ENCODE results near the gene LRIG1. TPM values are rescaled to one million over a fixed set of nuclear protein-coding genes. Genes with fewer than 3 reads are reported as not detected.

LRIG1 gene
- total and polyA plus RNA-seq, 7 donors, result 4.2 to 226 (median 150) TPM

DNA sequence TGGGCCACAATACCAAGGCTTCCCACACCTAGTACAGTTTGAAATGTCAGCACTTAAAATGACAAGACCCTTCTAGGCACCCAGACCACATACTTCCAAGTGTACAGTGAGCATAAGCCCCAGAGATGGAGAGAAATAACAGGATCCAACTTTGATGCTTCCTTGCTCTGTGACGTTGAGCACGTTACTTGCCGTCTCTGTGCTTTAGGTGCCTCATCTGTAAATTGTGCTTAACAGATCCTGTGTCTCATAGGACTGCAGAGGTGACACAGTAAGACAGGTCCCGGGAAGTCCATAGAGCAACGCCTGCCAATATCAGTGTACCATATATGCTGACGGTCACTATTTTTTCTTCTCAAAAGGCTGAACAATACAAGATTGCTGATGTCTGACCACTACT lies 59.1 kb downstream of the LRIG1 start:
- intact Hi-C loops (cut with DNase I), result no loop called here

DNA sequence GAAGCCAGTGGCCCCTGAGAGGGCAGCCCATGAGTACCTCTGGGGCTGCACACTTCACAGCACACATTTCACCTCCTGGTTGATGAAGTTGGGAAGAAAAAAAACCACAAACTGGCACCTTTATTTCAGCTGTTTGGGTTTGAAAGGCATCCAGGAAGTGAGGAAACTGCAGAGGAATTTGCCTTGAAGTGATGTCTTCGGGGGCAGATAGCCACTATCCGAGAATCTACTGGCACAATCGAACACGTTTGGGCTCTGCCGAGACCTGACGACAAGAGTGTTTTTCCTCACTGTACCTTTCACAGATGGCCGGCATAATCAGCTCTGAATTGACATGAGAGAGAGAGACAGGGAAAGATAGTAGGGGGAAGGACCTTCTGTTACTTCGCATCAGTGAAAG lies 59.7 kb downstream of the LRIG1 start:
- no peak overlapping the region for H3K4me3 ChIP-seq
- DNase-seq, result peak; percentile 46
- TF ChIP-seq POLR2AphosphoS5 (IDR thresholded peaks at IDR 0.05) (no peak), EP300 (IDR thresholded peaks at IDR 0.05) (no peak), POLR2A (IDR thresholded peaks at IDR 0.05) (no peak)
- TF ChIP-seq, protein P1, sequence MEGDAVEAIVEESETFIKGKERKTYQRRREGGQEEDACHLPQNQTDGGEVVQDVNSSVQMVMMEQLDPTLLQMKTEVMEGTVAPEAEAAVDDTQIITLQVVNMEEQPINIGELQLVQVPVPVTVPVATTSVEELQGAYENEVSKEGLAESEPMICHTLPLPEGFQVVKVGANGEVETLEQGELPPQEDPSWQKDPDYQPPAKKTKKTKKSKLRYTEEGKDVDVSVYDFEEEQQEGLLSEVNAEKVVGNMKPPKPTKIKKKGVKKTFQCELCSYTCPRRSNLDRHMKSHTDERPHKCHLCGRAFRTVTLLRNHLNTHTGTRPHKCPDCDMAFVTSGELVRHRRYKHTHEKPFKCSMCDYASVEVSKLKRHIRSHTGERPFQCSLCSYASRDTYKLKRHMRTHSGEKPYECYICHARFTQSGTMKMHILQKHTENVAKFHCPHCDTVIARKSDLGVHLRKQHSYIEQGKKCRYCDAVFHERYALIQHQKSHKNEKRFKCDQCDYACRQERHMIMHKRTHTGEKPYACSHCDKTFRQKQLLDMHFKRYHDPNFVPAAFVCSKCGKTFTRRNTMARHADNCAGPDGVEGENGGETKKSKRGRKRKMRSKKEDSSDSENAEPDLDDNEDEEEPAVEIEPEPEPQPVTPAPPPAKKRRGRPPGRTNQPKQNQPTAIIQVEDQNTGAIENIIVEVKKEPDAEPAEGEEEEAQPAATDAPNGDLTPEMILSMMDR (IDR thresholded peaks at IDR 0.05), result no peak
- H3K36me3 ChIP-seq, result peaks cover 0 to 9% (median 0%) of the 10 kb centered on the region in 4 donors
- peak overlapping the region; percentile 12 to 95 (median 83) for H3K27ac ChIP-seq
- intact Hi-C loops (cut with DNase I), result no loop called here
- no peaks in the 10 kb centered on the region for H3K27me3 ChIP-seq
- no peaks in the 10 kb centered on the region for H3K9me3 ChIP-seq
- 36 to 50% methylated on average over 8 of the region's 8 CpGs for WGBS, 2 donors
- H3K4me1 ChIP-seq, result peaks cover 0 to 100% (median 99%) of the 10 kb centered on the region in 4 donors

More for the DNA sequence above, 59.1 kb downstream of the LRIG1 start:
- Histone ChIP-seq H3K27ac (peak overlapping the region; percentile 59 to 95 (median 83)), H3K4me1 (peaks cover 0 to 99% (median 98%) of the 10 kb centered on the region in 4 donors), H3K36me3 (peaks cover 0 to 9% (median 0%) of the 10 kb centered on the region in 4 donors), H3K9me3 (no peaks in the 10 kb centered on the region), H3K4me3 (no peak overlapping the region), H3K27me3 (no peaks in the 10 kb centered on the region)
- WGBS, 2 donors, result 70 to 90% methylated on average over 6 of the region's 6 CpGs
- TF ChIP-seq POLR2AphosphoS5 (IDR thresholded peaks at IDR 0.05), result no peak
- no peak for TF ChIP-seq EP300 (IDR thresholded peaks at IDR 0.05)
- TF ChIP-seq, protein P1 (IDR thresholded peaks at IDR 0.05), result no peak
- no peak for TF ChIP-seq POLR2A (IDR thresholded peaks at IDR 0.05)
- DNase-seq, result no peak

DNA sequence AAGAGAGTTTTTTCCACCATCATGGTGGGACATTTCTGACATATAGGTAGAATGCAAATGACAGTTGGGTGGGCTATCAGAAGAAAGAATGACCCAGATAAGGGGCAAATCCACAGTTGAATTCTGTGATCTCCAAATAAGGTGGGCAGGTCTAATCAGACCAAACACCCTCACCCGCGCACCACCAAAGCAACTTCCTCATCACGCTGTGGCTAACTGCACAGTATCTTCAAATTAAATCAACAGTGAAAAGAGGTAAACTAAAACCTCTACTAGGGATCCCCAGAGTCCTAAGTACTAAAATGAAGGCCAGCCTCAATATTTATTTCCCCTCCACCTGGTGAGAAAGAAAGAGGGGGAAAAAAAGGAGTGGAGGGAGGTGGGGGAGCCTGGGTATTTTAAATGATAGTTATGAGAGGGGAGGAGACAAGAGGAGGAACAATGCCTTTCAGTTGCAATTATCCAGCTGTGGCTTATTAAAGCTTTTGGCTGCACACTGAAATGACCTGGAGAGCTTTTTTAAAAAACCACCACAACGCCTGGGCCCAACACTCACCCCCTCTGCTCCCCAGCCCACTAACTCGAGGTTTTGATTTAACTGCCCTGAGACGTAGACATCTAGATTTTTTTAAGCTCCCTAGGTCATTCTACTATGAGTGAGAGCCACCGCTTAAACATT lies 61.0 kb downstream of the LRIG1 start:
- TF ChIP-seq EP300 (IDR thresholded peaks at IDR 0.05), result no peak
- peak in 3 of 4 donors; percentile 9 to 32 (median 29) for TF ChIP-seq POLR2AphosphoS5 (IDR thresholded peaks at IDR 0.05)
- peak overlapping the region in 3 of 4 donors; percentile 77 to 95 (median 89) for H3K27ac ChIP-seq
- intact Hi-C loops (cut with DNase I), result no loop called here
- peaks cover 0 to 9% (median 0%) of the 10 kb centered on the region in 4 donors for H3K36me3 ChIP-seq
- H3K9me3 ChIP-seq, result no peaks in the 10 kb centered on the region
- no peak overlapping the region for H3K4me3 ChIP-seq
- peak; percentile 60 for DNase-seq
- WGBS, 2 donors, result 33 to 36% methylated on average over 7 of the region's 7 CpGs
- H3K27me3 ChIP-seq, result no peaks in the 10 kb centered on the region
- peaks cover 0 to 98% (median 91%) of the 10 kb centered on the region in 4 donors for H3K4me1 ChIP-seq

DNA sequence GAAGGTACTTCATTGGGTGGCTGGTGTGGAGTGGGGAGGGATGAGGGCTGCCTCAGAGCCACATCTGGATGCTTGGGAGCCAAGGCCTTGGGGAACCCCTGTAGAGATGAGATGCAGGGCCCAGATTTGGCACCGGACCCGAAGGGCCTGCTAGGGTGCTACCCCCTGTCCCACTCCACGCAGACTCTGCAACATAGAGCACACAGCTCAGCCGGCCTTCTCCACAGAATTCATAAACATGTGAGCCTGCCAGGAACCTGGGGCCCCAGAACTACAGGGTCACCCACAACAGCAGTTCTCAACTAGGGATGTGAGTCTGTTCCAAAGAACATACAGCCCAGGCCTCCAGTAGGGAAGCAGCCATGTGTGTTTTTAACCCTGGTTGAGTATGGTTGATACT lies 62.8 kb downstream of the LRIG1 start:
- Histone ChIP-seq H3K27me3 (no peaks in the 10 kb centered on the region), H3K36me3 (no peaks in the 10 kb centered on the region), H3K4me3 (no peak overlapping the region), H3K4me1 (peaks cover 0 to 98% (median 87%) of the 10 kb centered on the region in 4 donors), H3K27ac (peak overlapping the region in 3 of 4 donors; percentile 77 to 95 (median 89)), H3K9me3 (no peaks in the 10 kb centered on the region)
- intact Hi-C loops (cut with DNase I), result no loop called here
- DNase-seq, result peak; percentile 55
- WGBS, 2 donors, result 95 to 97% methylated on average over 4 of the region's 4 CpGs
- TF ChIP-seq POLR2AphosphoS5 (IDR thresholded peaks at IDR 0.05) (no peak), POLR2A (IDR thresholded peaks at IDR 0.05) (no peak), EP300 (IDR thresholded peaks at IDR 0.05) (no peak)
- TF ChIP-seq, protein P1 (IDR thresholded peaks at IDR 0.05), result no peak

DNA sequence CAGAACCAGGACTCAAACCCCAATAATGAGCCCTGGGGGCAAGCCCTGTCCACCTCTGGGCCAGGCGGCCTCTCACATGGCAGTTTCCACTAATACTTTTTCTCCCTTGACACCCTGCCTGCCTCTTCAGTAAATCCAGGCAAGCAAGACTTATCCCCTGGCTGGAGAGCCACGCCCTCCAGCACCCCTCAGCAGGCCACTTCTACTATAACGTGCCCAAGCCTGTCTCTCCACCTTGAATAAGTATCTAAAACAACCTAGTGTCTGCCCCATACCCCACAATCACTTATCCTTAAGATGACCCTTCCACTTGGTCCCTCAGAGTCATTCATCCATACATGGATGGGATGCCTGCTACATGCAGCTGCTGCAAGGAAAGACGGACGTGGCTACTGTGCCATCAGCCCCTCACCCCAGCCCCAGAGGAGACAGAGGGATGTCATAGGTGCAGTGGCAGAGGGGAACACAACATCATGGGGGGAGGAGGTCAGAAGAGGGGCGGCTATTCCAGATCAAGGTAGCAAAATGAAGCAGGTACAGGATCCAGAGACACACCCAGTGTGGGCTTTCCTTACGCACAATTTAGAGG lies 63.4 kb downstream of the LRIG1 start:
- 85 to 93% methylated on average over 7 of the region's 7 CpGs for WGBS, 2 donors
- H3K27ac ChIP-seq, result peak overlapping the region in 3 of 4 donors; percentile 77 to 95 (median 89)
- H3K4me1 ChIP-seq, result peaks cover 0 to 98% (median 87%) of the 10 kb centered on the region in 4 donors
- H3K27me3 ChIP-seq, result no peaks in the 10 kb centered on the region
- DNase-seq, result peak; percentile 53
- no peaks in the 10 kb centered on the region for H3K9me3 ChIP-seq
- H3K4me3 ChIP-seq, result no peak overlapping the region
- H3K36me3 ChIP-seq, result no peaks in the 10 kb centered on the region
- TF ChIP-seq EP300 (IDR thresholded peaks at IDR 0.05), result no peak
- TF ChIP-seq, protein P1 (IDR thresholded peaks at IDR 0.05), result no peak
- TF ChIP-seq POLR2AphosphoS5 (IDR thresholded peaks at IDR 0.05), result no peak
- no peak for TF ChIP-seq POLR2A (IDR thresholded peaks at IDR 0.05)
- intact Hi-C loops (cut with DNase I), result no loop called here

Measured in sigmoid colon (tissue), 7 donors.